ENCODE results near the gene USP36. TPM values are rescaled to one million over a fixed set of nuclear protein-coding genes. Genes with fewer than 3 reads are reported as not detected.

The USP36 gene
- total RNA-seq, 4 donors from 2014 or later, result 26.6 to 44.0 (median 34.6) TPM

GRCh38 chr17:78853926-78854394 lies 13.3 kb upstream of the USP36 start:
- WGBS, 2 donors (ENCODE audit: low coverage in 1 of 2), result 66 to 72% methylated on average over 6 to 10 of the region's 11 CpGs
- no peak for ATAC-seq
- H3K4me3 ChIP-seq, result no peak overlapping the region
- no peaks in the 10 kb centered on the region for H3K27me3 ChIP-seq
- TF ChIP-seq POLR2A (IDR thresholded peaks at IDR 0.05), result no peak
- TF ChIP-seq POLR2AphosphoS5 (IDR thresholded peaks at IDR 0.05), result no peak
- TF ChIP-seq EP300 (IDR thresholded peaks at IDR 0.05), result no peak
- no peak for TF ChIP-seq CTCF (IDR thresholded peaks at IDR 0.05)
- H3K27ac ChIP-seq, result no peak overlapping the region
- no peaks in the 10 kb centered on the region for H3K4me1 ChIP-seq
- H3K36me3 ChIP-seq, result peaks cover 0 to 69% of the 10 kb centered on the region in 2 donors
- H3K9me3 ChIP-seq, result no peaks in the 10 kb centered on the region

DNA sequence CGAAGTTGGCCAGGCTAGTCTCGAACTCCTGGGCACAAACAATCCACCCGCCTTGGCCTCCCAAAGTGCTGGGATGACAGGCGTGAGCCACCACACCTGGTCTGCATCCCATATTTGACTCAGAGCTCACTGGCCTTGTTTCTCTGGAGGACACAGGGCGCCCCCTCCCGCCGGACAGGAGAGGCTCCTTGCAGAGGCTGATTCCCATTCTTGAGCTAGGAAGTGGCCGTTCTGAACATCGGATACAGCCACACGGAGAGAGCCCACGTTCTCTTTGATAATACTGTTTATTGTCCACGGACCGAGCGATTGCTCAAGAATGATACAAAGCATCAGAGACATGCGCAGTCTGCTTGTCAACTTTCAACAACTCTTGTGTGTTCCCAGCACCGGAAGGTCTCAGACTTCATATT lies 12.1 kb upstream of the USP36 start:
- H3K36me3 ChIP-seq, result peaks cover 0 to 59% of the 10 kb centered on the region in 2 donors
- peak; percentile 18 for ATAC-seq
- no peaks in the 10 kb centered on the region for H3K27me3 ChIP-seq
- TF ChIP-seq CTCF (IDR thresholded peaks at IDR 0.05) (no peak), POLR2AphosphoS5 (IDR thresholded peaks at IDR 0.05) (peak; percentile 29)
- WGBS, 2 donors (ENCODE audit: low coverage in 1 of 2), result 40 to 80% methylated on average over 2 to 9 of the region's 16 CpGs
- no peaks in the 10 kb centered on the region for H3K9me3 ChIP-seq
- H3K27ac ChIP-seq, result no peak overlapping the region
- no peaks in the 10 kb centered on the region for H3K4me1 ChIP-seq
- no peak overlapping the region for H3K4me3 ChIP-seq

DNA sequence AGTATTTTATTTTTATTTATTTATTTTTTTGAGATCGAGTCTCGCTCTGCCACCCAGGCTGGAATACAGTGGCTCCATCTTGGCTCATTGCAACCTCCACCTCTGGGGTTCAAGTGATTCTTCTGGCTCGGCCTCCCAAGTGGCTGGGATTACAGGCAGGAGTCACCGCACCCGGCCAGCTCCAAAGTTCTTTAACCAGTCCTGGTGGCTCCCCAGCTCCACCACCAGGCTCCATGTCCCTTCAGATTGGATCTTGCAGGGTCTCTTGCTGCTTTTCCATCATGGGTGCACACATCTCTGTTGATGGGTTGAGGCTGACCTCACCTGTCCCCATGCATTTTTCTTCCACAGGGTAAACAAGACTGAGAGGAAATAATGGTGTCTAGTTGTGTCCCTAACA lies 8.4 kb upstream of the USP36 start:
- no peaks in the 10 kb centered on the region for H3K9me3 ChIP-seq
- no peak for ATAC-seq
- H3K36me3 ChIP-seq, result peaks cover 0 to 22% of the 10 kb centered on the region in 2 donors
- no peaks in the 10 kb centered on the region for H3K4me1 ChIP-seq
- 84% methylated on average over 2 to 5 of the region's 5 CpGs for WGBS, 2 donors (ENCODE audit: low coverage in 1 of 2)
- no peaks in the 10 kb centered on the region for H3K27me3 ChIP-seq
- no peak overlapping the region for H3K4me3 ChIP-seq
- TF ChIP-seq EP300 (IDR thresholded peaks at IDR 0.05) (no peak), CTCF (IDR thresholded peaks at IDR 0.05) (no peak), POLR2AphosphoS5 (IDR thresholded peaks at IDR 0.05) (no peak), POLR2A (IDR thresholded peaks at IDR 0.05) (no peak)
- no peak overlapping the region for H3K27ac ChIP-seq

GRCh38 chr17:78847052-78847451 lies 6.4 kb upstream of the USP36 start:
- no peak for ATAC-seq

More at GRCh38 chr17:78847052-78847451, 6.4 kb upstream of the USP36 start:
- TF ChIP-seq POLR2A (IDR thresholded peaks at IDR 0.05) (no peak), POLR2AphosphoS5 (IDR thresholded peaks at IDR 0.05) (no peak), CTCF (IDR thresholded peaks at IDR 0.05) (no peak), EP300 (IDR thresholded peaks at IDR 0.05) (no peak)
- Histone ChIP-seq H3K27me3 (no peaks in the 10 kb centered on the region), H3K9me3 (no peaks in the 10 kb centered on the region), H3K4me3 (no peak overlapping the region), H3K4me1 (no peaks in the 10 kb centered on the region), H3K36me3 (peaks cover 0 to 6% of the 10 kb centered on the region in 2 donors), H3K27ac (no peak overlapping the region)
- WGBS, 2 donors (ENCODE audit: low coverage in 1 of 2), result 82 to 95% methylated on average over 2 to 3 of the region's 3 CpGs
